ENCODE measurements around the gene ANKLE1. TPM values are rescaled to one million over a fixed set of nuclear protein-coding genes. Genes with fewer than 3 reads are reported as not detected.

Gene ANKLE1
- total RNA-seq, 1 donor from 2014 or later: 0.17 TPM

GRCh38 chr19:17332677-17333581 lies 51.2 kb downstream of the ANKLE1 start:
- no peak for DNase-seq (ENCODE audit: low read depth)

GRCh38 chr19:17333611-17334413 lies 52.1 kb downstream of the ANKLE1 start:
- peak overlapping the region; percentile 52 for H3K4me3 ChIP-seq (ENCODE audit: low read depth, low read length)
- peaks cover 1% of the 10 kb centered on the region for H3K36me3 ChIP-seq (ENCODE audit: control insufficient read depth, insufficient read depth, low read length)
- peak; percentile 70 for DNase-seq (ENCODE audit: low read depth)
- H3K27me3 ChIP-seq (ENCODE audit: control insufficient read depth, insufficient read depth, low read length): peaks cover 11% of the 10 kb centered on the region
- TF ChIP-seq CTCF (IDR thresholded peaks at IDR 0.05; ENCODE audit: insufficient read depth, low read length, poor library complexity, severe bottlenecking): no peak

More at GRCh38 chr19:17332677-17333581, 51.2 kb downstream of the ANKLE1 start:
- Histone ChIP-seq H3K4me3 (ENCODE audit: low read depth, low read length) (no peak overlapping the region), H3K36me3 (ENCODE audit: control insufficient read depth, insufficient read depth, low read length) (peaks cover 1% of the 10 kb centered on the region), H3K27me3 (ENCODE audit: control insufficient read depth, insufficient read depth, low read length) (peaks cover 11% of the 10 kb centered on the region)
- TF ChIP-seq CTCF (IDR thresholded peaks at IDR 0.05; ENCODE audit: insufficient read depth, low read length, poor library complexity, severe bottlenecking): no peak

GRCh38 chr19:17334414-17335409 lies 53.0 kb downstream of the ANKLE1 start, which contains the start of gene ANO8:
Gene ANO8, minus strand, starts transcription at chr19:17334855. Its CDS starts 185 bp downstream, at chr19:17334670.
- TF ChIP-seq CTCF (IDR thresholded peaks at IDR 0.05; ENCODE audit: insufficient read depth, low read length, poor library complexity, severe bottlenecking): no peak
- peak; percentile 76 for DNase-seq (ENCODE audit: low read depth)
- Histone ChIP-seq H3K27me3 (ENCODE audit: control insufficient read depth, insufficient read depth, low read length) (peaks cover 3% of the 10 kb centered on the region), H3K36me3 (ENCODE audit: control insufficient read depth, insufficient read depth, low read length) (peaks cover 1% of the 10 kb centered on the region), H3K4me3 (ENCODE audit: low read depth, low read length) (peak within 1 kb of the TSS; percentile 52)

DNA sequence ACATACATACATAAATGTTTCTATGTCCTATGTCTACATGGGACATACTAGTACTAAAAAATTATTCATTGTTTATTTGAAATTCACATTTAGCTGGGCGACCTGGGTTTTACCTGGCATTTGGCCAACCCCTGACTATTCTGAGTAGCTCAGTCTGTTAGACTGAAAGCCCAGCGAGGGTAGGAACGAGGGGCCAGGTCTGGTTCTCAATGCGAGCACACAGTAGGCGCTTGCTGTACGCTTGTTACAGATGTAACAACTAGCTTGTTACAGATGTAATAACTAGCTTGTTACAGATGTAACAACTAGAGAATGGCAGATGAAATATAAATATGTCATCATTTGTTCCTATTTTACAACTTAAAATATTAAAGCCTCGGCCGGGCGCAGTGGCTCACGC lies 53.9 kb downstream of the ANKLE1 start:
- no peak for TF ChIP-seq CTCF (IDR thresholded peaks at IDR 0.05; ENCODE audit: insufficient read depth, low read length, poor library complexity, severe bottlenecking)
- Histone ChIP-seq H3K36me3 (ENCODE audit: control insufficient read depth, insufficient read depth, low read length) (no peaks in the 10 kb centered on the region), H3K27me3 (ENCODE audit: control insufficient read depth, insufficient read depth, low read length) (no peaks in the 10 kb centered on the region), H3K4me3 (ENCODE audit: low read depth, low read length) (no peak overlapping the region)
- no peak for DNase-seq (ENCODE audit: low read depth)

Other genes starting within 250 kb of the ANKLE1 start
- gene HAUS8, start 206.4 kb upstream of the ANKLE1 start, total RNA-seq: 8.1 and 9.9 TPM in 2 replicates
- 69.4 and 77.8 TPM in 2 replicates for gene MYO9B, start 206.1 kb upstream of the ANKLE1 start, total RNA-seq
- gene USE1, start 66.5 kb upstream of the ANKLE1 start, total RNA-seq: 14.9 and 17.0 TPM in 2 replicates
- 6.8 and 7.1 TPM in 2 replicates for gene OCEL1, start 55.7 kb upstream of the ANKLE1 start, total RNA-seq
- 89.4 and 107 TPM in 2 replicates for gene NR2F6, start 36.0 kb upstream of the ANKLE1 start, total RNA-seq
- gene USHBP1, start 17.2 kb upstream of the ANKLE1 start, total RNA-seq: 0.27 and 0.29 TPM in 2 replicates
- gene BABAM1, start 14.5 kb upstream of the ANKLE1 start, total RNA-seq: 78.4 and 101 TPM in 2 replicates
- gene ABHD8, start 21.5 kb downstream of the ANKLE1 start, total RNA-seq: 18.6 and 19.9 TPM in 2 replicates
- 71.0 and 125 TPM in 2 replicates for gene MRPL34, start 24.0 kb downstream of the ANKLE1 start, total RNA-seq
- gene DDA1, start 27.7 kb downstream of the ANKLE1 start, total RNA-seq: 47.3 and 73.4 TPM in 2 replicates
- gene ANO8, start 53.0 kb downstream of the ANKLE1 start, total RNA-seq: 6.9 and 9.3 TPM in 2 replicates
- 31.8 and 38.1 TPM in 2 replicates for gene GTPBP3, start 55.7 kb downstream of the ANKLE1 start, total RNA-seq
- 0.48 and 1.5 TPM in 2 replicates for gene PLVAP, start 95.4 kb downstream of the ANKLE1 start, total RNA-seq
- gene CCDC194, start 112.3 kb downstream of the ANKLE1 start, total RNA-seq: not detected in 2 replicates
- gene BST2, start 123.7 kb downstream of the ANKLE1 start, total RNA-seq: 38.2 and 41.4 TPM in 2 replicates
- 66.1 and 73.7 TPM in 2 replicates for gene MVB12A, start 138.1 kb downstream of the ANKLE1 start, total RNA-seq
- 0.75 TPM in 1 of 2 replicates, not detected in the other for gene TMEM221, start 166.8 kb downstream of the ANKLE1 start, total RNA-seq
- not detected in 2 replicates for gene NXNL1, start 179.0 kb downstream of the ANKLE1 start, total RNA-seq
- 5.7 and 9.1 TPM in 2 replicates for gene SLC27A1, start 188.6 kb downstream of the ANKLE1 start, total RNA-seq
- gene PGLS, start 229.7 kb downstream of the ANKLE1 start, total RNA-seq: 128 and 146 TPM in 2 replicates